HG03432 (cell line): Measurements from ENCODE around the gene KCNQ1.

Source experiments
- ATAC-seq: cut with Tn5 transposase; IDR thresholded peaks from one replicate; pipeline ENCODE4 v1.9.1; 2021; ENCODE audit warnings: mild to moderate bottlenecking, moderate library complexity; ENCODE audit not compliant: unreplicated experiment

The KCNQ1 gene

GRCh38 chr11:2586793-2587131, 142.0 kb downstream of the KCNQ1 start:
- ATAC-seq: no peak

GRCh38 chr11:2587132-2587930, 142.5 kb downstream of the KCNQ1 start:
- ATAC-seq: no peak

- no peak for ATAC-seq
Observed at GRCh38 chr11:2587976-2588748, 143.4 kb downstream of the KCNQ1 start.

GRCh38 chr11:2588809-2589537, 144.2 kb downstream of the KCNQ1 start:
- no peak for ATAC-seq

GRCh38 chr11:2589538-2589934, 144.7 kb downstream of the KCNQ1 start:
- no peak for ATAC-seq

GRCh38 chr11:2590131-2590964, 145.5 kb downstream of the KCNQ1 start:
- no peak for ATAC-seq

GRCh38 chr11:2590965-2591754, 146.4 kb downstream of the KCNQ1 start:
- no peak for ATAC-seq

GRCh38 chr11:2591805-2592204, 147.0 kb downstream of the KCNQ1 start:
- ATAC-seq: no peak

GRCh38 chr11:2592559-2593392, 148.0 kb downstream of the KCNQ1 start:
- ATAC-seq: no peak

GRCh38 chr11:2593393-2593950, 148.7 kb downstream of the KCNQ1 start:
- no peak for ATAC-seq

- ATAC-seq: no peak
Observed at GRCh38 chr11:2594267-2594666, 149.5 kb downstream of the KCNQ1 start.

GRCh38 chr11:2595204-2595603, 150.4 kb downstream of the KCNQ1 start:
- ATAC-seq: no peak

- ATAC-seq: no peak
Observed at GRCh38 chr11:2599561-2600189, 154.9 kb downstream of the KCNQ1 start.

- no peak for ATAC-seq
Observed at GRCh38 chr11:2609345-2609744, 164.5 kb downstream of the KCNQ1 start.

GRCh38 chr11:2612884-2613571, 168.2 kb downstream of the KCNQ1 start:
- ATAC-seq: no peak

GRCh38 chr11:2621894-2622293, 177.1 kb downstream of the KCNQ1 start:
- no peak for ATAC-seq

GRCh38 chr11:2625183-2625582, 180.4 kb downstream of the KCNQ1 start:
- ATAC-seq: no peak

- no peak for ATAC-seq
Observed at GRCh38 chr11:2630679-2631078, 185.9 kb downstream of the KCNQ1 start.
